Nephron progenitor cell (in vitro differentiated cells): ENCODE results near the gene CSGALNACT2.

Experiments
- DNase-seq: peaks from one replicate; pipeline ENCODE4 v3.0.0; 2021
- H3K27ac Mint-ChIP-seq: 2 replicates; pipeline ENCODE4 v1.8.0; 2021; ENCODE audit warnings: mild to moderate bottlenecking, moderate library complexity, mixed read lengths
- H3K27me3 Mint-ChIP-seq: 2 replicates; pipeline ENCODE4 v1.8.0; 2021; ENCODE audit warnings: mild to moderate bottlenecking, low read depth, mixed read lengths; ENCODE audit not compliant: poor library complexity
- H3K36me3 Mint-ChIP-seq: 2 replicates; pipeline ENCODE4 v1.8.0; 2021; ENCODE audit warnings: low read depth, mixed read lengths
- H3K4me1 Mint-ChIP-seq: 2 replicates; pipeline ENCODE4 v1.8.0; 2021; ENCODE audit warnings: mixed read lengths
- H3K4me3 Mint-ChIP-seq: 2 replicates; pipeline ENCODE4 v1.8.0; 2021; ENCODE audit warnings: mild to moderate bottlenecking, moderate library complexity, mixed read lengths
- H3K9me3 Mint-ChIP-seq: 2 replicates; pipeline ENCODE4 v1.8.0; 2021; ENCODE audit warnings: mild to moderate bottlenecking, moderate library complexity, mixed read lengths
- CTCF ChIP-seq: fragments of 200-600 bp; sonication (generic); IDR thresholded peaks from 2 replicates; pipeline ENCODE4 v1.5.0; 2021; ENCODE audit warnings: antibody characterized with exemption

Gene CSGALNACT2

GRCh38 chr10:43105102-43105955 lies 32.9 kb upstream of the CSGALNACT2 start:
- no peak overlapping the region for H3K27ac Mint-ChIP-seq
- DNase-seq: peak; percentile 89

GRCh38 chr10:43105956-43106229 lies 32.4 kb upstream of the CSGALNACT2 start:
- no peak for DNase-seq
- peaks cover 5% of the 10 kb centered on the region for H3K4me1 Mint-ChIP-seq
- peaks cover 42% of the 10 kb centered on the region for H3K27me3 Mint-ChIP-seq
- no peaks in the 10 kb centered on the region for H3K36me3 Mint-ChIP-seq
- H3K27ac Mint-ChIP-seq: no peak overlapping the region
- TF ChIP-seq CTCF: no peak
- H3K9me3 Mint-ChIP-seq: no peaks in the 10 kb centered on the region
- no peak overlapping the region for H3K4me3 Mint-ChIP-seq

More at GRCh38 chr10:43105102-43105955, 32.9 kb upstream of the CSGALNACT2 start:
- H3K4me1 Mint-ChIP-seq: peaks cover under 1% of the 10 kb centered on the region
- peak; percentile 98 for TF ChIP-seq CTCF
- H3K9me3 Mint-ChIP-seq: no peaks in the 10 kb centered on the region
- peak overlapping the region; percentile 79 for H3K4me3 Mint-ChIP-seq
- no peaks in the 10 kb centered on the region for H3K36me3 Mint-ChIP-seq
- H3K27me3 Mint-ChIP-seq: peaks cover 42% of the 10 kb centered on the region

GRCh38 chr10:43106256-43107091 lies 31.8 kb upstream of the CSGALNACT2 start:
- H3K4me3 Mint-ChIP-seq: no peak overlapping the region
- H3K27me3 Mint-ChIP-seq: peaks cover 38% of the 10 kb centered on the region
- H3K36me3 Mint-ChIP-seq: no peaks in the 10 kb centered on the region
- no peak for TF ChIP-seq CTCF
- peaks cover 5% of the 10 kb centered on the region for H3K4me1 Mint-ChIP-seq
- no peak for DNase-seq
- no peaks in the 10 kb centered on the region for H3K9me3 Mint-ChIP-seq
- no peak overlapping the region for H3K27ac Mint-ChIP-seq

- no peak for DNase-seq
- Mint-ChIP-seq H3K27ac (no peak overlapping the region), H3K4me3 (no peak overlapping the region), H3K4me1 (peaks cover 5% of the 10 kb centered on the region), H3K27me3 (peaks cover 14% of the 10 kb centered on the region), H3K36me3 (no peaks in the 10 kb centered on the region), H3K9me3 (no peaks in the 10 kb centered on the region)
- TF ChIP-seq CTCF: no peak
Measured at GRCh38 chr10:43108951-43109350, 29.3 kb upstream of the CSGALNACT2 start.

- Mint-ChIP-seq H3K27ac (no peak overlapping the region), H3K36me3 (no peaks in the 10 kb centered on the region), H3K27me3 (peaks cover 6% of the 10 kb centered on the region), H3K9me3 (no peaks in the 10 kb centered on the region), H3K4me1 (peaks cover 5% of the 10 kb centered on the region), H3K4me3 (no peak overlapping the region)
- TF ChIP-seq CTCF: no peak
- DNase-seq: no peak
Measured at GRCh38 chr10:43109671-43110249, 28.5 kb upstream of the CSGALNACT2 start.
